Keratinocyte (primary cell): Measurements from ENCODE around the gene CTNND2. TPM values are rescaled to one million over a fixed set of nuclear protein-coding genes. Genes with fewer than 3 reads are reported as not detected.

Source experiments
- DNase-seq: peaks from one replicate; pipeline ENCODE4 v3.0.0-alpha.2; 2011; ENCODE audit warnings: low read depth, missing footprints, low spot score
- FAIRE-seq: peaks from 2 replicates; lab custom pipeline; 2011; peaks lifted over from hg19 to GRCh38; lab: Jason Lieb, UNC
- H2AFZ ChIP-seq: 2 replicates; pipeline ENCODE4 v1.6.0; 2012; ENCODE audit warnings: low read length, control low read depth, inconsistent platforms; ENCODE audit not compliant: control insufficient read depth
- H3K27ac ChIP-seq: 2 replicates; pipeline ENCODE4 v1.5.1; 2011; ENCODE audit warnings: low read length; ENCODE audit not compliant: control insufficient read depth, insufficient read depth
- H3K27me3 ChIP-seq: 3 replicates; pipeline ENCODE4 v1.6.0; 2011; ENCODE audit warnings: low read length; ENCODE audit not compliant: control insufficient read depth, insufficient read depth; ENCODE audit errors: extremely low read depth
- H3K36me3 ChIP-seq, 2 experiments: 2 replicates in 1 of 2; 3 replicates in 1 of 2; pipeline ENCODE4 v1.5.1; 2011; ENCODE audit warnings: low read length in 2 of 2, mild to moderate bottlenecking in 1 of 2; ENCODE audit not compliant: control insufficient read depth in 2 of 2, insufficient read depth in 2 of 2; ENCODE audit errors: extremely low read depth in 1 of 2
- H3K4me1 ChIP-seq: 3 replicates; pipeline ENCODE4 v1.5.1; 2011; ENCODE audit warnings: low read length; ENCODE audit not compliant: control insufficient read depth, insufficient read depth; ENCODE audit errors: extremely low read depth
- H3K4me2 ChIP-seq: 3 replicates; pipeline ENCODE4 v1.6.0; 2011; ENCODE audit warnings: low read depth, low read length; ENCODE audit not compliant: control insufficient read depth, insufficient read depth; ENCODE audit errors: extremely low read depth
- H3K4me3 ChIP-seq, 3 experiments: fragments of 200-600 bp in 1 of 3; sonication (generic) in 1 of 3; 2 replicates in 2 of 3; 3 replicates in 1 of 3; pipeline ENCODE4 v1.5.1; 2011 to 2016; ENCODE audit warnings: low read length in 3 of 3, mild to moderate bottlenecking in 3 of 3, control low read depth in 2 of 3, inconsistent platforms in 1 of 3, low read depth in 1 of 3, mixed read lengths in 1 of 3, mixed run types in 1 of 3, moderate library complexity in 1 of 3; ENCODE audit not compliant: control insufficient read depth in 2 of 3, insufficient read depth in 2 of 3; ENCODE audit errors: extremely low read depth in 1 of 3
- H3K79me2 ChIP-seq: 2 replicates; pipeline ENCODE4 v1.6.0; 2012; ENCODE audit warnings: low read length; ENCODE audit not compliant: control insufficient read depth, insufficient read depth
- H3K9ac ChIP-seq: 3 replicates; pipeline ENCODE4 v1.6.0; 2011; ENCODE audit warnings: low read length; ENCODE audit not compliant: control insufficient read depth, insufficient read depth; ENCODE audit errors: extremely low read depth
- H3K9me1 ChIP-seq: 3 replicates; pipeline ENCODE4 v1.6.0; 2011; ENCODE audit warnings: low read length; ENCODE audit not compliant: control insufficient read depth, insufficient read depth; ENCODE audit errors: extremely low read depth
- H3K9me3 ChIP-seq: 2 replicates; pipeline ENCODE4 v1.5.1; 2012; ENCODE audit warnings: low read depth, low read length; ENCODE audit not compliant: control insufficient read depth
- H4K20me1 ChIP-seq: 3 replicates; pipeline ENCODE4 v1.6.0; 2011; ENCODE audit warnings: low read length; ENCODE audit not compliant: control insufficient read depth, insufficient read depth; ENCODE audit errors: extremely low read depth
- CTCF ChIP-seq, 3 experiments: IDR thresholded peaks in 1 of 3; conservative IDR thresholded peaks in 1 of 3; optimal IDR thresholded peaks in 1 of 3; 2 replicates in 2 of 3; 3 replicates in 1 of 3; pipeline versions ENCODE3 to v1.5.1; 2011; ENCODE audit warnings: low read length in 3 of 3, mild to moderate bottlenecking in 3 of 3, moderate library complexity in 2 of 3, control low read depth in 1 of 3, inconsistent platforms in 1 of 3; ENCODE audit not compliant: insufficient read depth in 2 of 3; ENCODE audit errors: extremely low read depth in 1 of 3
- EZH2 ChIP-seq: IDR thresholded peaks from one replicate; pipeline ENCODE4 v1.6.1; 2012; ENCODE audit warnings: inconsistent platforms, mild to moderate bottlenecking, low read length, moderate library complexity
- dilution Hi-C: fragments of 300-500 bp; cut with MboI; formaldehyde crosslinking; loops from one replicate; pipeline ENCODE4 v1.7.0; 2020; ENCODE audit warnings: low sequenced_read_pairs; ENCODE audit not compliant: extremely low pct_ligation_motif_present
- polyA plus RNA-seq, 5 experiments: library from polyadenylated mRNA; depleted of rRNA in 3 of 5; stranded (reverse) in 3 of 5; stranded (forward) in 1 of 5; unstranded in 1 of 5; fragments of >200 nt; gene quantifications; 1 replicate in 1 of 5; 2 replicates in 3 of 5; 3 replicates in 1 of 5; pipeline versions ENCODE4 v1.2.1 to v1.2.3, GENCODE V29; 2011 to 2012; ENCODE audit warnings: missing spikeins in 2 of 5, low read depth in 1 of 5, low replicate concordance in 1 of 5

The CTNND2 gene
- polyA plus RNA-seq, 1 donor (not counting 4 experiments of a cell fraction or from before 2014, with no cell fraction given): not detected

- dilution Hi-C loops: no loop called here
- H3K4me3 ChIP-seq: no peak overlapping the region
- DNase-seq (no peak), FAIRE-seq (no peak)
- no peak overlapping the region for H2AFZ ChIP-seq
- H3K27me3 ChIP-seq: no peaks in the 10 kb centered on the region
- no peak overlapping the region for H3K9ac ChIP-seq
- TF ChIP-seq EZH2 (no peak), CTCF (optimal IDR thresholded peaks at IDR 0.05 in 1 of 3, IDR thresholded peaks at IDR 0.05 in 1 of 3, conservative IDR thresholded peaks at IDR 0.05 in 1 of 3; ENCODE audit: extremely low read depth in 1 of 3, insufficient read depth in 2 of 3, low read length in 3 of 3) (no peak)
- H3K9me1 ChIP-seq: no peaks in the 10 kb centered on the region
- no peaks in the 10 kb centered on the region for H3K79me2 ChIP-seq
- no peak overlapping the region for H3K27ac ChIP-seq
- H3K4me2 ChIP-seq: no peak overlapping the region
- no peaks in the 10 kb centered on the region for H3K9me3 ChIP-seq
- no peaks in the 10 kb centered on the region for H3K36me3 ChIP-seq
- H4K20me1 ChIP-seq: no peaks in the 10 kb centered on the region
- H3K4me1 ChIP-seq: no peaks in the 10 kb centered on the region
Observed at GRCh38 chr5:11052871-11053270, 851.4 kb downstream of the CTNND2 start.

DNA sequence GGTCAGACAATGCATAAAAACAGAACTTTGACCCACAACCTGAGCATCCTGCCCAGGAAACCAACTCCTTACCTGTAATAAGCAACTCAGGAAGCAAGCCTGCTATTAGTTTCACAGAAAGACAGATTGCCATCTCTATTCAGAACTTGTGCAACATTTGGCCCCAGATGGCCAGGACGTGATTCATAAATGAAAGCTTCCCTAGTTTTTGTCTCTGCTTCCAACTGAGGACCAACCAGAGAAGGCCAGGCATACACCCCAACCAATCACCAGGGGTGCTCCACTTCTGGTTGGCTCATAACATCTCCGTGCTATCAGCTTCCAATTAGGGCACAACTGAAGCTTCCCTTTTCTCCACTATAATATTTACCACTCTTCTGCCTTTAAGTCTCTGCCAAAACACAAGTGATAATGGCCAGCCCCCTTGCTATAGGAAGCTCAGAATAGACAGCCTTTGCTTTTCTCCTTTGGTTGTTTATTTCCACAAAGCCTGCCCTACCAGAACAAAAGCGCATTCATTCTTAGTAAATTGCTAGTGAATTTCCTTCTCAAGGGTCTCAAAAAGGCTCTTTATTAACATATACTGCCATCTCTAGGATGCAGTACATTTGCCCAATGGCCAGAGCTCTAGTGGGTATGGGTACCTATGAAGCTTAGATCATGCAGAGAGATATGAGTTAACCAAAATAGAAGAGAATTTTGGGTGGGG lies 853.5 kb downstream of the CTNND2 start:
- no peak for TF ChIP-seq CTCF (optimal IDR thresholded peaks at IDR 0.05 in 1 of 3, IDR thresholded peaks at IDR 0.05 in 1 of 3, conservative IDR thresholded peaks at IDR 0.05 in 1 of 3; ENCODE audit: extremely low read depth in 1 of 3, insufficient read depth in 2 of 3, low read length in 3 of 3)
- TF ChIP-seq EZH2: no peak
- H3K27me3 ChIP-seq: no peaks in the 10 kb centered on the region

More for the DNA sequence above, 853.5 kb downstream of the CTNND2 start:
- Histone ChIP-seq H3K4me1 (no peaks in the 10 kb centered on the region), H3K9me1 (no peaks in the 10 kb centered on the region), H4K20me1 (no peaks in the 10 kb centered on the region), H3K4me2 (no peak overlapping the region), H3K36me3 (no peaks in the 10 kb centered on the region), H3K4me3 (no peak overlapping the region), H3K79me2 (no peaks in the 10 kb centered on the region), H3K27ac (no peak overlapping the region), H2AFZ (no peak overlapping the region), H3K9ac (no peak overlapping the region), H3K9me3 (no peaks in the 10 kb centered on the region)
- no peak for FAIRE-seq
- dilution Hi-C loops: no loop called here
- DNase-seq: no peak
